Activated CD4-positive, alpha-beta T cell treated with anti-CD3 and anti-CD28 coated beads for 36 hours (primary cell): ENCODE measurements around the gene SLC37A4. TPM values are rescaled to one million over a fixed set of nuclear protein-coding genes. Genes with fewer than 3 reads are reported as not detected.
A peak's percentile ranks its signal among the peaks of the same experiment; 100 is the strongest.
"Not testable (repeated sequence)": the region's sequence is repeated elsewhere in the genome, so short reads cannot be mapped to it uniquely, and the experiment has no call there.

Source experiments
- ATAC-seq: fragments of 200-7000 bp; cut with Tn5 transposase; one replicate; pipeline ENCODE4 v1.10.0; 2021; ENCODE audit warnings: mild to moderate bottlenecking, moderate library complexity
- CTCF ChIA-PET: fragments of 350-600 bp; sonication (Branson Sonifier 250); formaldehyde crosslinking; loops from one replicate; lab custom pipeline; 2021; ENCODE audit warnings: antibody characterized with exemption; lab: Charles Lee
- POLR2A ChIA-PET: fragments of 350-600 bp; sonication (Branson Sonifier 250); formaldehyde crosslinking; loops from one replicate; lab custom pipeline; 2021; ENCODE audit warnings: antibody characterized with exemption, inconsistent platforms; lab: Charles Lee
- DNase-seq: peaks from one replicate; pipeline ENCODE4 v3.0.0-alpha.2; 2020
- H3K27ac Mint-ChIP-seq: one replicate; pipeline ENCODE4 v1.8.0; 2021; ENCODE audit warnings: mixed read lengths
- H3K27me3 Mint-ChIP-seq: one replicate; pipeline ENCODE4 v1.8.0; 2021; ENCODE audit warnings: mixed read lengths
- H3K36me3 Mint-ChIP-seq: one replicate; pipeline ENCODE4 v1.8.0; 2021; ENCODE audit warnings: low read depth, mixed read lengths
- H3K4me1 Mint-ChIP-seq: one replicate; pipeline ENCODE4 v1.8.0; 2021; ENCODE audit warnings: mixed read lengths
- H3K4me3 Mint-ChIP-seq: one replicate; pipeline ENCODE4 v1.8.0; 2021; ENCODE audit warnings: mild to moderate bottlenecking, moderate library complexity, mixed read lengths
- H3K9me3 Mint-ChIP-seq: one replicate; pipeline ENCODE4 v1.8.0; 2021; ENCODE audit warnings: low read depth, mixed read lengths
- intact Hi-C, 2 experiments: fragments of 100-400 bp; cut with DNase I in 1 of 2; cut with micrococcal nuclease in 1 of 2; formaldehyde crosslinking; loops; one replicate each; pipeline versions ENCODE4 v1.14.2 to v1.15.1; 2022 to 2024; cut with DNase I, micrococcal nuclease
- total RNA-seq, 2 experiments: library from RNA; stranded (reverse); gene quantifications; one replicate each; pipeline ENCODE4 v1.2.3, GENCODE V29; 2021

The SLC37A4 gene
- 10 to 100 TPM; 26.2 to 36.2 TPM for total RNA-seq

DNA sequence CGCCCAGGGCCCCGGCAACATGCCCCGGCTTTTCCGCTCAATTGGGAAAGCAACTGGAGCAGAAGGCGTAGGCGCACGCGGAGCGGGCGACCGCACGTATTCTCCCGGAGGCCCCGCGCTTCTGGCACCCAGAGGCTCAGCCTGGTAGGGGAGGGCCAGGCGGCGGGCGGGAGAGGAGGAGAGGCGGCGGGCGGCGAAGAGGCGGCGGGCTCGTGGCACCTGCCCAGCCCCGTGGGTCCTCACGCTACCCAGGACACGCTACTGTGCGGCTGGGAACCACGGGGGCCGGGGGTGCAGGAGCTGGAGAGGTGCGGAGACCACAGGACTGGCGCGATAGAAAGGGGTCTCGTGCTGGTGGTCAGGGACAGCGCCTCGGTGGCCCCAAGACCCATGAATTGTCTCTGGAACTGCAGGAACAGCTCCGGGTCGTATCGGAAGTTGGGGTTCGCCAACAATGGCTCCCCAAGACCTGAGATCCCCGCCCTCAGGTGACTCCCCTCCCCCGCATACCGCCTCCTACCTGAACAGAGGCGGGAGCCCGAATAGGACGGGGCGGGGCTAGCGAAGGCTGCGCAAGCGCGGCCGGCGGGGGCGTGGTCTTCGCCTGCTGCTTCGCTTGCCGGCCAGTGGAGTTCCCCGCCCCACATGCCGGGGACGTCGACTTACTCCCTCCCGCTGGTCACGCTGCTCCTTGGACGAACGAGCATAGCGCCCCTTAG lies at the start of gene SLC37A4:
TSS of gene SLC37A4 (minus strand) at position 549 of the 719 bp plus-strand sequence.
- peak; percentile 94 for ATAC-seq
- H3K27me3 Mint-ChIP-seq, result no peaks in the 10 kb centered on the region
- peaks cover 19% of the 10 kb centered on the region for H3K36me3 Mint-ChIP-seq
- H3K9me3 Mint-ChIP-seq, result no peaks in the 10 kb centered on the region
- peaks cover 19% of the 10 kb centered on the region for H3K4me1 Mint-ChIP-seq
- H3K4me3 Mint-ChIP-seq, result peak within 1 kb of the TSS; percentile 76
- peak within 1 kb of the TSS; percentile 86 for H3K27ac Mint-ChIP-seq
- CTCF ChIA-PET, result interaction anchor here (0.5 to 1.3 kb wide), 7 partner anchors 9 to 459 kb away, joined by 3 to 4 read pairs (median 3); no protein-coding TSS in a partner anchor
- intact Hi-C loops, result loop anchor here (1.0 kb wide), 9 partner anchors 12 to 304 kb away; partner anchors contain the start of genes CENATAC (in 2 of the 2), HYOU1 (in 2 of the 2), RPS25 (in 2 of the 2) and TRAPPC4 (in 2 of the 2)
- DNase-seq, result peak; percentile 99
- POLR2A ChIA-PET, result interaction anchor here (0.6 to 0.7 kb wide), 2 partner anchors 37 to 64 kb away, joined by 3 to 4 read pairs; no protein-coding TSS in a partner anchor

DNA sequence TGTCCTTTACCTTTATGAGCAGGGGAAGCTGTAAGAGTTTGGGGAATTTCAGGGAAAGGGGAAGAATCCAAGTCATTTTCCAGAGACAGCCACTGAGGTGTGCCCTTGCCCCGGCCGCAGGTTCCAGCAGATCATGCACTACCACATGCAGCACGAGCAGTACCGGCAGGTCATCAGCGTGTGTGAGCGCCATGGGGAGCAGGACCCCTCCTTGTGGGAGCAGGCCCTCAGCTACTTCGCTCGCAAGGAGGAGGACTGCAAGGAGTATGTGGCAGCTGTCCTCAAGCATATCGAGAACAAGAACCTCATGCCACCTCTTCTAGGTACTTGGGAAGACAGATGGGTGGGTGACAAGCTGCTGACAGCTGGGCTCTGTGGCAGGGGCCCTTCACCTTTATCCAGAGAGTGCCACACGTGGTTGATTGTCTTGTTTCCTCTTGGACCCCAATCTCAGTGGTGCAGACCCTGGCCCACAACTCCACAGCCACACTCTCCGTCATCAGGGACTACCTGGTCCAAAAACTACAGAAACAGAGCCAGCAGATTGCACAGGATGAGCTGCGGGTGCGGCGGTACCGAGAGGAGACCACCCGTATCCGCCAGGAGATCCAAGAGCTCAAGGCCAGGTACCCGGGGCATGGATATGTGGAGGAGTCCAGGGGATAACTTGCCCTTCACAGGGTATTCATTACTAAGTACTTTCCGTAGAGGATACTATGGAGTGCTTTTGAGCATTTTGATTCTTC lies 48.2 kb upstream of the SLC37A4 start:
- Mint-ChIP-seq H3K4me1 (no peaks in the 10 kb centered on the region), H3K27me3 (no peaks in the 10 kb centered on the region), H3K9me3 (no peaks in the 10 kb centered on the region), H3K4me3 (no peak overlapping the region), H3K36me3 (peaks cover 37% of the 10 kb centered on the region), H3K27ac (no peak overlapping the region)
- DNase-seq (no peak), ATAC-seq (no peak)
- intact Hi-C loops, result no loop called here
- ChIA-PET POLR2A (no interaction called here), CTCF (interaction anchor here (1.9 kb wide), 1 partner anchor 13 kb away, joined by 6 read pairs; no protein-coding TSS in a partner anchor)

DNA sequence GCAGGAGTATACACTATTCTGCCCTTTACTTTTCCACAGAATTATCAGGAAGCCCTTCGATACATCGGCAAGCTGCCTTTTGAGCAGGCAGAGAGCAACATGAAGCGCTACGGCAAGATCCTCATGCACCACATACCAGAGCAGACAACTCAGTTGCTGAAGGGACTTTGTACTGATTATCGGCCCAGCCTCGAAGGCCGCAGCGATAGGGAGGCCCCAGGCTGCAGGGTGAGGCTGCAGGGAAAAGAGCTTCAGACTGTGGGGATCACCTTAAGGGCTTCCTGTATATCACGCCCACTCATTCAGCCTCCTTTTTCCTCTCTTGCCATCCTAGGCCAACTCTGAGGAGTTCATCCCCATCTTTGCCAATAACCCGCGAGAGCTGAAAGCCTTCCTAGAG lies 47.2 kb upstream of the SLC37A4 start:
- H3K27me3 Mint-ChIP-seq, result no peaks in the 10 kb centered on the region
- peaks cover 45% of the 10 kb centered on the region for H3K36me3 Mint-ChIP-seq
- POLR2A ChIA-PET, result no interaction called here
- intact Hi-C loops, result no loop called here
- no peaks in the 10 kb centered on the region for H3K9me3 Mint-ChIP-seq
- no peak for DNase-seq
- no peaks in the 10 kb centered on the region for H3K4me1 Mint-ChIP-seq
- no peak overlapping the region for H3K27ac Mint-ChIP-seq
- ATAC-seq, result no peak
- H3K4me3 Mint-ChIP-seq, result no peak overlapping the region
- CTCF ChIA-PET, result interaction anchor here (1.9 kb wide), 1 partner anchor 12 kb away, joined by 6 read pairs; no protein-coding TSS in a partner anchor

- intact Hi-C loops, result loop anchor here (1.0 to 2.0 kb wide), 14 partner anchors 10 to 271 kb away; partner anchors contain the start of genes HINFP (in 2 of the 2), HMBS (in 2 of the 2), HYOU1 (in 2 of the 2) and RPS25 (in 2 of the 2)
- H3K27me3 Mint-ChIP-seq, result no peaks in the 10 kb centered on the region
- POLR2A ChIA-PET, result interaction anchor here (0.7 to 2.0 kb wide), 10 partner anchors 11 to 51 kb away, joined by 3 to 28 read pairs (median 11); partner anchors contain the start of genes C2CD2L, DPAGT1, HMBS and HYOU1
Measured at GRCh38 chr11:119067371-119068222, 36.9 kb upstream of the SLC37A4 start, which contains the start of gene VPS11. Gene VPS11, plus strand, starts transcription at chr11:119067818. Its CDS starts 6 bp downstream, at chr11:119067824.

DNA sequence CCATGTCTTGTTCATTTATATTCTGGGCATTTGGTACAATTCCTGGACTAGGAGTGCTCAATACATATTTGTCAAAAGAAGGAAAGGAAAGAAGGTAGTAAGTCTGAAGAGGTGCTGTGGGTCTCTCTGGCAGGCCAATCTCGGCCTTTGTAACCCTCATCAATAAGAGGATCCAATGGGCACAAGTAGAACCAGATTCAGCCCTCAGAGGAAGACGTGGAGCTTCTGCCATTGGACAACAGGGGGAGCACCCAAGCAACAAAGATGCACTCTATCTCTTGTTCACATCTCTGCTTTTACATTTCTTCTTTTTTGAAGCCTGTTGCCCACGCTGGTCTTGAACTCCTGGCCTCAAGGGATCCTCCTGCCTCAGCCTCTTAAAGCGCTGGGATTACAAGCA lies 34.7 kb upstream of the SLC37A4 start:
- DNase-seq, result peak; percentile 67
- H3K27me3 Mint-ChIP-seq, result no peaks in the 10 kb centered on the region

More at GRCh38 chr11:119067371-119068222, 36.9 kb upstream of the SLC37A4 start, which contains the start of gene VPS11:
- ATAC-seq (peak; percentile 98), DNase-seq (peak; percentile 100)
- peak within 1 kb of the TSS; percentile 98 for H3K27ac Mint-ChIP-seq
- no peaks in the 10 kb centered on the region for H3K9me3 Mint-ChIP-seq
- H3K4me3 Mint-ChIP-seq, result peak within 1 kb of the TSS; percentile 87
- H3K4me1 Mint-ChIP-seq, result peaks cover 34% of the 10 kb centered on the region
- peaks cover 7% of the 10 kb centered on the region for H3K36me3 Mint-ChIP-seq
- CTCF ChIA-PET, result interaction anchor here (0.6 to 3.9 kb wide), 26 partner anchors 10 to 458 kb away, joined by 3 to 20 read pairs (median 4); partner anchors contain the start of genes C2CD2L, CBL, DPAGT1 and HMBS

GRCh38 chr11:119062779-119063178 lies 32.1 kb upstream of the SLC37A4 start:
- intact Hi-C loops, result no loop called here
- H3K4me1 Mint-ChIP-seq, result peaks cover 32% of the 10 kb centered on the region
- ATAC-seq, result no peak
- no peak for DNase-seq
- H3K27ac Mint-ChIP-seq, result no peak overlapping the region
- POLR2A ChIA-PET, result no interaction called here
- H3K9me3 Mint-ChIP-seq, result no peaks in the 10 kb centered on the region
- CTCF ChIA-PET, result interaction anchor here (0.9 to 1.6 kb wide), 3 partner anchors 22 to 33 kb away, joined by 3 to 6 read pairs (median 3); partner anchors contain the start of gene HMBS
- no peaks in the 10 kb centered on the region for H3K27me3 Mint-ChIP-seq
- peaks cover 2% of the 10 kb centered on the region for H3K36me3 Mint-ChIP-seq
- H3K4me3 Mint-ChIP-seq, result no peak overlapping the region

More for the DNA sequence above, 34.7 kb upstream of the SLC37A4 start:
- Mint-ChIP-seq H3K9me3 (no peaks in the 10 kb centered on the region), H3K27ac (peak overlapping the region; percentile 8), H3K36me3 (peaks cover 4% of the 10 kb centered on the region), H3K4me3 (peak overlapping the region; percentile 4), H3K4me1 (peaks cover 34% of the 10 kb centered on the region)
- CTCF ChIA-PET, result interaction anchor here (0.6 to 3.9 kb wide), 10 partner anchors 10 to 291 kb away, joined by 3 to 16 read pairs (median 3); partner anchors contain the start of gene HINFP
- intact Hi-C loops, result loop anchor here in 1 of 2 experiments (1.0 kb wide), 1 partner anchor 132 kb away; no protein-coding TSS in a partner anchor
- peak; percentile 30 for ATAC-seq
- POLR2A ChIA-PET, result interaction anchor here (0.6 to 1.1 kb wide), 2 partner anchors 10 to 135 kb away, joined by 3 to 4 read pairs; no protein-coding TSS in a partner anchor

- no peaks in the 10 kb centered on the region for H3K9me3 Mint-ChIP-seq
- peaks cover 2% of the 10 kb centered on the region for H3K36me3 Mint-ChIP-seq
- no peak overlapping the region for H3K27ac Mint-ChIP-seq
- no peak for ATAC-seq
- no peaks in the 10 kb centered on the region for H3K27me3 Mint-ChIP-seq
- ChIA-PET CTCF (interaction anchor here (0.7 to 1.3 kb wide), 2 partner anchors 23 to 551 kb away, joined by 3 to 6 read pairs; partner anchors contain the start of gene HMBS), POLR2A (no interaction called here)
- peaks cover 23% of the 10 kb centered on the region for H3K4me1 Mint-ChIP-seq
- no peak for DNase-seq
- H3K4me3 Mint-ChIP-seq, result no peak overlapping the region
- intact Hi-C loops, result no loop called here
Measured at GRCh38 chr11:119061256-119061655, 30.6 kb upstream of the SLC37A4 start.

GRCh38 chr11:119059128-119059527 lies 28.5 kb upstream of the SLC37A4 start:
- POLR2A ChIA-PET, H3K27me3 Mint-ChIP-seq, DNase-seq, H3K4me3 Mint-ChIP-seq, ATAC-seq, H3K9me3 Mint-ChIP-seq, intact Hi-C loops, H3K27ac Mint-ChIP-seq: not testable (repeated sequence)
- CTCF ChIA-PET, result interaction anchor here (0.8 kb wide), 1 partner anchor 128 kb away, joined by 3 read pairs; no protein-coding TSS in a partner anchor
- Mint-ChIP-seq H3K4me1 (peaks cover 27% of the 10 kb centered on the region), H3K36me3 (peaks cover 17% of the 10 kb centered on the region)

- H3K27ac Mint-ChIP-seq, result peak within 1 kb of the TSS; percentile 94
- ATAC-seq, result peak; percentile 96
- CTCF ChIA-PET, result interaction anchor here (0.7 to 3.1 kb wide), 9 partner anchors 9 to 281 kb away, joined by 3 to 16 read pairs (median 3); partner anchors contain the start of gene VPS11
- peaks cover 34% of the 10 kb centered on the region for H3K4me1 Mint-ChIP-seq
- H3K9me3 Mint-ChIP-seq, result no peaks in the 10 kb centered on the region
- intact Hi-C loops, result loop anchor here (1.0 to 2.0 kb wide), 16 partner anchors 10 to 267 kb away; partner anchors contain the start of genes HINFP (in 2 of the 2), RPS25 (in 2 of the 2), SLC37A4 (in 2 of the 2) and TRAPPC4 (in 2 of the 2)
- POLR2A ChIA-PET, result interaction anchor here (0.9 to 4.2 kb wide), 3 partner anchors 10 to 621 kb away, joined by 3 to 22 read pairs (median 5); partner anchors contain the start of genes KMT2A and VPS11
- peak within 1 kb of the TSS; percentile 82 for H3K4me3 Mint-ChIP-seq
- no peaks in the 10 kb centered on the region for H3K27me3 Mint-ChIP-seq
- peaks cover 36% of the 10 kb centered on the region for H3K36me3 Mint-ChIP-seq
- peak; percentile 100 for DNase-seq
Measured at GRCh38 chr11:119057000-119057769, 26.5 kb upstream of the SLC37A4 start, which contains the start of gene HYOU1. Gene HYOU1, minus strand, starts transcription at chr11:119057205. Its CDS starts 1,045 bp downstream, at chr11:119056160.
